ENCODE results near the gene RELB.
"Not testable (repeated sequence)": the region's sequence is repeated elsewhere in the genome, so short reads cannot be mapped to it uniquely, and the experiment has no call there.

Gene RELB

GRCh38 chr19:44998025-44998424, 3.2 kb upstream of the RELB start:
- Histone ChIP-seq H3K36me3 (ENCODE audit: insufficient read depth, low read length) (no peaks in the 10 kb centered on the region; the same call in 1 of the 2 replicates), H3K4me2 (ENCODE audit: low read depth, low read length, poor library complexity, severe bottlenecking) (no peak overlapping the region), H3K9ac (ENCODE audit: low read depth, low read length, poor library complexity, severe bottlenecking) (no peak overlapping the region), H3F3A (ENCODE audit: low read depth) (no peaks in the 10 kb centered on the region), H4K20me1 (ENCODE audit: insufficient read depth, low read length, poor library complexity, severe bottlenecking) (peaks cover 6% of the 10 kb centered on the region), H3K4me1 (ENCODE audit: insufficient read depth, low read length, poor library complexity, severe bottlenecking) (peaks cover 7% of the 10 kb centered on the region), H3K27me3 (ENCODE audit: insufficient read depth, low read length, poor library complexity, severe bottlenecking) (no peaks in the 10 kb centered on the region), H3K4me3 (ENCODE audit: low read length, poor library complexity, severe bottlenecking) (no peak overlapping the region), H3K79me2 (ENCODE audit: insufficient read depth, low read length) (no peaks in the 10 kb centered on the region), H3K9me2 (replicated peaks; ENCODE audit: low read depth, low read length) (no peaks in the 10 kb centered on the region), H2AFZ (ENCODE audit: low read length) (no peak overlapping the region), H3K9me3 (ENCODE audit: insufficient read depth, low read depth, low read length) (no peaks in the 10 kb centered on the region)
- TF ChIP-seq CTCF (conservative IDR thresholded peaks at IDR 0.05; ENCODE audit: low read length): no peak

GRCh38 chr19:44999131-44999925, 1.9 kb upstream of the RELB start:
- H3K9me2 ChIP-seq (replicated peaks; ENCODE audit: low read depth, low read length); H3K27me3 ChIP-seq (ENCODE audit: insufficient read depth, low read length, poor library complexity, severe bottlenecking); H3K4me2 ChIP-seq (ENCODE audit: low read depth, low read length, poor library complexity, severe bottlenecking); H3K9me3 ChIP-seq (ENCODE audit: insufficient read depth, low read depth, low read length); H3F3A ChIP-seq (ENCODE audit: low read depth); H4K20me1 ChIP-seq (ENCODE audit: insufficient read depth, low read length, poor library complexity, severe bottlenecking); H2AFZ ChIP-seq (ENCODE audit: low read length); H3K9ac ChIP-seq (ENCODE audit: low read depth, low read length, poor library complexity, severe bottlenecking); H3K4me3 ChIP-seq (ENCODE audit: low read length, poor library complexity, severe bottlenecking); H3K36me3 ChIP-seq (ENCODE audit: insufficient read depth, low read length); H3K4me1 ChIP-seq (ENCODE audit: insufficient read depth, low read length, poor library complexity, severe bottlenecking); H3K79me2 ChIP-seq (ENCODE audit: insufficient read depth, low read length): not testable (repeated sequence)

- not testable (repeated sequence) for H3K36me3 ChIP-seq (ENCODE audit: insufficient read depth, low read length); H3K9ac ChIP-seq (ENCODE audit: low read depth, low read length, poor library complexity, severe bottlenecking); H3K27me3 ChIP-seq (ENCODE audit: insufficient read depth, low read length, poor library complexity, severe bottlenecking); H4K20me1 ChIP-seq (ENCODE audit: insufficient read depth, low read length, poor library complexity, severe bottlenecking); H2AFZ ChIP-seq (ENCODE audit: low read length); H3K9me2 ChIP-seq (replicated peaks; ENCODE audit: low read depth, low read length); H3K9me3 ChIP-seq (ENCODE audit: insufficient read depth, low read depth, low read length); H3F3A ChIP-seq (ENCODE audit: low read depth); H3K79me2 ChIP-seq (ENCODE audit: insufficient read depth, low read length); H3K4me1 ChIP-seq (ENCODE audit: insufficient read depth, low read length, poor library complexity, severe bottlenecking)
- peak overlapping the region; percentile 56 for H3K4me3 ChIP-seq (ENCODE audit: low read length, poor library complexity, severe bottlenecking)
- peak overlapping the region; percentile 59 for H3K4me2 ChIP-seq (ENCODE audit: low read depth, low read length, poor library complexity, severe bottlenecking)
Observed at GRCh38 chr19:45000665-45001064, 599 bp upstream of the RELB start.

- peaks cover 6% of the 10 kb centered on the region for H4K20me1 ChIP-seq (ENCODE audit: insufficient read depth, low read length, poor library complexity, severe bottlenecking)
Observed at GRCh38 chr19:45003485-45003884, 2.2 kb downstream of the RELB start.

More at GRCh38 chr19:45003485-45003884, 2.2 kb downstream of the RELB start:
- H3F3A ChIP-seq (ENCODE audit: low read depth): no peaks in the 10 kb centered on the region
- no peak overlapping the region for H2AFZ ChIP-seq (ENCODE audit: low read length)
- H3K4me3 ChIP-seq (ENCODE audit: low read length, poor library complexity, severe bottlenecking): no peak overlapping the region
- H3K27me3 ChIP-seq (ENCODE audit: insufficient read depth, low read length, poor library complexity, severe bottlenecking): no peaks in the 10 kb centered on the region
- H3K9me2 ChIP-seq (replicated peaks; ENCODE audit: low read depth, low read length): no peaks in the 10 kb centered on the region
- H3K36me3 ChIP-seq (ENCODE audit: insufficient read depth, low read length): no peaks in the 10 kb centered on the region
- no peaks in the 10 kb centered on the region for H3K79me2 ChIP-seq (ENCODE audit: insufficient read depth, low read length)
- H3K9ac ChIP-seq (ENCODE audit: low read depth, low read length, poor library complexity, severe bottlenecking): no peak overlapping the region
- H3K4me2 ChIP-seq (ENCODE audit: low read depth, low read length, poor library complexity, severe bottlenecking): no peak overlapping the region
- H3K4me1 ChIP-seq (ENCODE audit: insufficient read depth, low read length, poor library complexity, severe bottlenecking): peaks cover 7% of the 10 kb centered on the region
- H3K9me3 ChIP-seq (ENCODE audit: insufficient read depth, low read depth, low read length): no peaks in the 10 kb centered on the region
- TF ChIP-seq CTCF (conservative IDR thresholded peaks at IDR 0.05; ENCODE audit: low read length) (no peak), EZH2phosphoT487 (IDR thresholded peaks at IDR 0.05; ENCODE audit: borderline replicate concordance) (no peak)

Data from Loucy (cell line).